GM19324 (cell line): Measurements from ENCODE around the gene LRCH1.
A peak's percentile ranks its signal among the peaks of the same experiment; 100 is the strongest.

ENCODE experiments used
- ATAC-seq: cut with Tn5 transposase; IDR thresholded peaks from one replicate; pipeline ENCODE4 v1.9.1; 2021; ENCODE audit warnings: mild to moderate bottlenecking, moderate library complexity; ENCODE audit not compliant: unreplicated experiment, low FRiP score

LRCH1 gene

DNA sequence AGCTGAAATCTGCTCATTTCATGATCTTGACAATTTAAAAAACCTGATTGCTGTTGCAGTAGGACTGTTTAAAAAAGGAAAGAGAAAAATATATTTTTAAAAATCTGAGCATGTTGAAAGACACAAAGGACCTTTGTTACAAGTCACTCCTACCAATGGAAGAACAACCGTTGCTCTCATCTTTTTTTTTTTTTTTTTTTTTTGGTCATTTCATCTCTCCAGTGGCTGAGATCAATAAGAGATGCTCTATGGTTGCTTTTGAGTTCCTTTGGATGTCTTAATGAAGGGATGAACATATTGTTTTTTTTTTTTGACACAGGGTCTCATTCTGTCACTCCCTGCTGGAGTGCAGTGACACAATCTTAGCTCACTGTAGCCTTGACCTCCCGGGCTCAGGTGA lies 29.2 kb downstream of the LRCH1 start:
- no peak for ATAC-seq

- no peak for ATAC-seq
These were observed 34.0 kb downstream of the LRCH1 start for GRCh38 chr13:46586751-46587514.

- no peak for ATAC-seq
These were observed 34.9 kb downstream of the LRCH1 start for GRCh38 chr13:46587807-46588418.

GRCh38 chr13:46592385-46592784 lies 39.4 kb downstream of the LRCH1 start:
- no peak for ATAC-seq

DNA sequence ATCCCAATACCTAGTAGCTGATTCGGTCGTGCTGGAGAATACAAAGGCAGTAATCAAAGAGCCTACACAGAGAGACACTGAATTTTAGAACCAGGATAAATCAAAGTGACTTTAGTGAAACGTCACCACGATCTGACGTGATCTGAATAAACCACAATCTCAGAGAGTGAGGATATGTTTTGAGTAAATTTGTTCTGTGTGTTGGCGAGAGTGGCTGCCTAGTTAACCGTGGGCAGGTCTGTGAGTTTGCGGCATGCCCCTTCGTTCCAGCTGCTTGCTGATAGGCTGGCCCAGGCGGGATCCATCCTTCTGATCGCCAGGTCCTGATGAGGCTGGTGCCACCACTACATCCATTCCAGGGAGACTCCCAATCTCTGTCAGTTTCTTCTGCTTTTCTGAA lies 40.4 kb downstream of the LRCH1 start:
- ATAC-seq = no peak

- ATAC-seq = no peak
These were observed 41.6 kb downstream of the LRCH1 start for GRCh38 chr13:46594374-46595078.

- ATAC-seq = no peak
These were observed 42.3 kb downstream of the LRCH1 start for GRCh38 chr13:46595136-46595884.

DNA sequence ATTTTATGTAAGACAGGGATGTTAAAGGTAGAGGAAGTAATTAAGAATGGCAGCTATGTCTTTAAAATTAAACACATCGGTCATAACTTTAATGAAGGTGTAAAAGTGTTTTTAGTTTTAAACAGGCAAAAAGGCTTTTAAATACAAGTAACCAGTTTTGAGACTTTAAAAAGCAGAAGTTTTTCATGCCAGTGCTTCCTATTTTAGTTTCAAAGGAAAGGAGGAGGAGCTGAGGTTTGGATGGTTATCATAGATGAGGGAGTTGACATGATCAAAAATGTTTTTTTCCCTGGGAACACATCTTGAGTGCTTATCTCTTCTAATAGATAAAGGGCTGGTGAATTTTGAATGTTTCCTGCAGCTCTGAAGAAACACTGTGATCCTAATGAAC lies 42.9 kb downstream of the LRCH1 start:
- ATAC-seq = no peak

DNA sequence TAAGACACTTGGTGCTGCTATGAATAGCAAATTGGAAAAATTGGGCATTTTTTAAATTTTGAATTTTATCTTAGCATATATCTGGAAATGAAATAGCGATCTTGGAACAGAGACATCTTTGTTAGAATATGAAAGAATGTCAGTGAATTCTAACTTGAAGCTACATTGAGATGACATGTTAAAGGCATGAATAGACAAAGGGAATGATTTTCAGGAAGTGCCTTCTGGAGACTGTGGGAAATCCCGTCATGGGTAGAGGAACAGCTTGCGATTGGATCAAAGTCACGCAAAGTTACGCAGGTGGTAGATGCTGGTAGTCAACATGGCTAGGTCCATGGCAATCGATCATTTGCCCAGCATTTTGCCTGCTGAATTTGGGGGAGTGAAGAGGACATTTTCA lies 43.5 kb downstream of the LRCH1 start:
- no peak for ATAC-seq

DNA sequence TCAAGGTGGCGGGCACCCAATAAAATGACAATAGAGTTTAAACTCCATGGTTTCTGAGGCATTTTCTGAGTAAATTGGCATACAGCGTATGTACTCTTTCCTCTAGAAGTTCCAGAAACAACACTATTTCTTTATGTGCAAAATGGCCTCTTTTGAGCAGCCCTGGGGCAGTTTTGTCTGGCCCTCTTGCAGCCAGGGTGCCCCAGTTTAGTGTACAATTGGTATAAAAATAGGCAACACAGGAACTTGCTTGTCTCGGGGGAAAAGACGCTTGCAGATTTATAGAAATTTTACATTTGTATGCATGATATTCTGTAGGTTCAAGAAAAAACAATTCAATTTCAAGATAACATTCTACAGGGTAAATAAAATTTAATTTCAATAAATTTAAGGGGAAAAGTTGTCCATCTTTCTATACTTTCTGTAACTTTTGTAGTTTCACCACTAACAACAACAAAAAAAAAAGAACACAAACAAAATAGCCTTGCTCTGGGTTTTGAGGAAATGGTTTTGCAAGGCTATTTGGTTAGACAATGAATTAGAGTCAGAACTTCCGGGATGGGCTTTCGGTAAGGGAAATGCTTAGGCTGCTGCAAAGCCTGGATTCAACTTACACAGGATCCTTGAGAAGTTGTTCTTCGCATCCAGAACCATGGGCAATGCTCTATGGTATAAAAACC lies 45.3 kb downstream of the LRCH1 start:
- peak; percentile 45 for ATAC-seq

DNA sequence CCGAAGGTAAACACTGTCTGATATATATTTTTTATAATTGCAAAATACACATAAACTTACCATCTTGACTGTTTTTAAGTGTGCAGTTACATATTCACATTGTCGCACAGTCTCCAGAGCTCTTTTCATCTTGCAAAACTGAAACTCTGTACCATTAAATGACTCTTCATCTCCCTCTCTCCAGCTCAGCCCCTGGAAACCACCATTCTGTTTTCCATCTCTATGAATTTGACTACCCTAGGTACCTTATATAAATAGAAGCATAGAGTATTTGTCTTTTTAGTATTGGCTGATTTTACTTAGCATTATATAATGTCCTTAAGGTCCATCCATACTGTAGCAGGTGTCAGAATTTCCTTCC lies 45.8 kb downstream of the LRCH1 start:
- peak; percentile 36 for ATAC-seq

GRCh38 chr13:46600943-46601311 lies 48.0 kb downstream of the LRCH1 start:
- ATAC-seq = no peak

DNA sequence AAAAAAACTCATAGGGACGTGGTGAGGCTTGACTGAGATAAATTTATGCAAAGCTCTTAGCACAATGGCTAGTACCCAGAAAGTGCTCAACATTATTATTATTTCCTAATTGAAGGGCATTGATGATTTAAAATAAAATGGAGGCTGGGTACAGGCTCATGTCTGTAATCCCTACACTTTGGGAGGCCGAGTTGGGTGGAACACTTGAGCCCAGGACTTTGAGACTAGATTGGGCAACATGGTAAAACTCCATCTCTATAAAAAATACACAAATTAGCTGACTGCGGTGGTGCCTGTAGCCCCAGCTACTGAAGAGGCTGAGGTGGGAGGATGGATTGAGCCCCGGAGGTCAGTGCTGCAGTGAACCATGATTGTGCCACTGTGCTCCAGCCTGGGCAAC lies 49.6 kb downstream of the LRCH1 start:
- ATAC-seq = no peak

GRCh38 chr13:46603165-46603603 lies 50.2 kb downstream of the LRCH1 start:
- no peak for ATAC-seq

GRCh38 chr13:46604226-46604990 lies 51.4 kb downstream of the LRCH1 start:
- no peak for ATAC-seq

GRCh38 chr13:46605076-46605824 lies 52.3 kb downstream of the LRCH1 start:
- no peak for ATAC-seq

DNA sequence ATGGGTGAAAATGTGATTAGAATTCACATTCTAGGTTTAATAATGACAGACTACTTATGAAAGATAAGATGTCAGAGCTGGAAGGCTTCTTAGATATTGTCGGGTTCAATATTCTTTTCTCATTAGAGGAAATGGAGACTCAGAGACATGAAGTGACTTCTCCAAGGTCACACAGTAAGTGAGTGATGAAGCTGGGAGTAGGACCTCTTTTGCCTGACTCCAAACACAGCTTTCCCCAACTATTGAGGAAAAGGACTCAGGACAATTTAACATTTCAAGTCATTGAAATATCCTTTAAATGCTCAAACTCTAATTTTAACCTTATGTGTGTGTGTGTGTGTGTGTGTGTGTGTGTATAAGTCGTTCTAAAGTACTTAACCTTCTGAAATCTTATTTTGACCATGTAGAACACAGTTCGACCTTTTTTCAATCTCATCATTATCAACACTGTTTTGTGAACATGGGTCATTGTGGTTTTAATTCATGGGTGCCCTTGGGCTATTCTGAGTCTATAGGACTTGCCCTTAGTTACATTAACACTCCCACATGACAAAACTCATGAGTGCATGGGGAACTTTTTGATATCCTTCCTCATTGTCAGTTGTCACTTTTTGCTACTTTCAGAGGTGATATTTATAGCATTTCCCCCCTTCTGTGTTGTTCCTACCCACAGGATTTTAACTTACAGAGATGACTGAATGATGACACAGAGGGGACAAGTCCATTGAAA lies 53.0 kb downstream of the LRCH1 start:
- no peak for ATAC-seq

GRCh38 chr13:46606970-46607369 lies 54.0 kb downstream of the LRCH1 start:
- no peak for ATAC-seq
